ENCODE data around the gene WDR72. TPM values are rescaled to one million over a fixed set of nuclear protein-coding genes. Genes with fewer than 3 reads are reported as not detected.

Gene WDR72
- polyA plus RNA-seq, 1 donor from 2014 or later = 0.05 TPM

DNA sequence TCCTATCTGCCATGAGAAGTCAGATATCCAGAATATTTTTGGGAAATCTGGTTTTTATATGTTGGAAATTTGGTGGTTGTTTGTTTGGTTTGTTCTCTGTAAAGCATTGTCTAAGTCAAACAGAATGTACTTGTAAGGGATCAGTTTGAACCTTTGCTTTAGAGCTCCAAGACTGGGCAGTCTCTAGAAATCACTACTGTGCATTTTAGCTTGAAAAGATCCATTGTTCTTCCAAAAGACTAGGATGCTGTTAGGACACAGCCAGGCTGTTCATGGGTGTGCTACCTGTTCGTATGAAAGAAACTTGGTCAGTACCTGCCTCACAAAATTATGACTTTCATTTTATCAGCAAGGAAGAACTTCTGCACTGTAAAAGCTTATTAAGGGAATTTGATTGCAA lies 182.6 kb downstream of the WDR72 start:
- H3K4me2 ChIP-seq (ENCODE audit: low read length) = no peak overlapping the region
- no peaks in the 10 kb centered on the region for H3K79me2 ChIP-seq (replicated peaks; ENCODE audit: insufficient read depth, low read length)
- no peak overlapping the region for H3K27ac ChIP-seq (ENCODE audit: low read length)
- H3F3A ChIP-seq (ENCODE audit: insufficient read depth, low read length, poor library complexity, severe bottlenecking) = no peaks in the 10 kb centered on the region
- no peaks in the 10 kb centered on the region for H3K27me3 ChIP-seq (ENCODE audit: insufficient read depth, low read depth, low read length)
- H2AFZ ChIP-seq (ENCODE audit: low read depth, low read length) = no peak overlapping the region
- H3K4me3 ChIP-seq (ENCODE audit: low read length) = no peak overlapping the region
- no peaks in the 10 kb centered on the region for H3K9me3 ChIP-seq (ENCODE audit: low read length)
- no peak for TF ChIP-seq POLR2AphosphoS5 (IDR thresholded peaks at IDR 0.05)
- no peak for TF ChIP-seq RAD21 (conservative IDR thresholded peaks at IDR 0.05)
- no peak for TF ChIP-seq EZH2 (IDR thresholded peaks at IDR 0.05; ENCODE audit: borderline replicate concordance, insufficient read depth, low read length, poor library complexity, severe bottlenecking)
- TF ChIP-seq, protein P1, sequence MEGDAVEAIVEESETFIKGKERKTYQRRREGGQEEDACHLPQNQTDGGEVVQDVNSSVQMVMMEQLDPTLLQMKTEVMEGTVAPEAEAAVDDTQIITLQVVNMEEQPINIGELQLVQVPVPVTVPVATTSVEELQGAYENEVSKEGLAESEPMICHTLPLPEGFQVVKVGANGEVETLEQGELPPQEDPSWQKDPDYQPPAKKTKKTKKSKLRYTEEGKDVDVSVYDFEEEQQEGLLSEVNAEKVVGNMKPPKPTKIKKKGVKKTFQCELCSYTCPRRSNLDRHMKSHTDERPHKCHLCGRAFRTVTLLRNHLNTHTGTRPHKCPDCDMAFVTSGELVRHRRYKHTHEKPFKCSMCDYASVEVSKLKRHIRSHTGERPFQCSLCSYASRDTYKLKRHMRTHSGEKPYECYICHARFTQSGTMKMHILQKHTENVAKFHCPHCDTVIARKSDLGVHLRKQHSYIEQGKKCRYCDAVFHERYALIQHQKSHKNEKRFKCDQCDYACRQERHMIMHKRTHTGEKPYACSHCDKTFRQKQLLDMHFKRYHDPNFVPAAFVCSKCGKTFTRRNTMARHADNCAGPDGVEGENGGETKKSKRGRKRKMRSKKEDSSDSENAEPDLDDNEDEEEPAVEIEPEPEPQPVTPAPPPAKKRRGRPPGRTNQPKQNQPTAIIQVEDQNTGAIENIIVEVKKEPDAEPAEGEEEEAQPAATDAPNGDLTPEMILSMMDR (IDR thresholded peaks at IDR 0.05; ENCODE audit: poor library complexity, severe bottlenecking) = no peak
- no peak for TF ChIP-seq MXI1 (conservative IDR thresholded peaks at IDR 0.05; ENCODE audit: poor library complexity, severe bottlenecking)
- TF ChIP-seq, protein P2, sequence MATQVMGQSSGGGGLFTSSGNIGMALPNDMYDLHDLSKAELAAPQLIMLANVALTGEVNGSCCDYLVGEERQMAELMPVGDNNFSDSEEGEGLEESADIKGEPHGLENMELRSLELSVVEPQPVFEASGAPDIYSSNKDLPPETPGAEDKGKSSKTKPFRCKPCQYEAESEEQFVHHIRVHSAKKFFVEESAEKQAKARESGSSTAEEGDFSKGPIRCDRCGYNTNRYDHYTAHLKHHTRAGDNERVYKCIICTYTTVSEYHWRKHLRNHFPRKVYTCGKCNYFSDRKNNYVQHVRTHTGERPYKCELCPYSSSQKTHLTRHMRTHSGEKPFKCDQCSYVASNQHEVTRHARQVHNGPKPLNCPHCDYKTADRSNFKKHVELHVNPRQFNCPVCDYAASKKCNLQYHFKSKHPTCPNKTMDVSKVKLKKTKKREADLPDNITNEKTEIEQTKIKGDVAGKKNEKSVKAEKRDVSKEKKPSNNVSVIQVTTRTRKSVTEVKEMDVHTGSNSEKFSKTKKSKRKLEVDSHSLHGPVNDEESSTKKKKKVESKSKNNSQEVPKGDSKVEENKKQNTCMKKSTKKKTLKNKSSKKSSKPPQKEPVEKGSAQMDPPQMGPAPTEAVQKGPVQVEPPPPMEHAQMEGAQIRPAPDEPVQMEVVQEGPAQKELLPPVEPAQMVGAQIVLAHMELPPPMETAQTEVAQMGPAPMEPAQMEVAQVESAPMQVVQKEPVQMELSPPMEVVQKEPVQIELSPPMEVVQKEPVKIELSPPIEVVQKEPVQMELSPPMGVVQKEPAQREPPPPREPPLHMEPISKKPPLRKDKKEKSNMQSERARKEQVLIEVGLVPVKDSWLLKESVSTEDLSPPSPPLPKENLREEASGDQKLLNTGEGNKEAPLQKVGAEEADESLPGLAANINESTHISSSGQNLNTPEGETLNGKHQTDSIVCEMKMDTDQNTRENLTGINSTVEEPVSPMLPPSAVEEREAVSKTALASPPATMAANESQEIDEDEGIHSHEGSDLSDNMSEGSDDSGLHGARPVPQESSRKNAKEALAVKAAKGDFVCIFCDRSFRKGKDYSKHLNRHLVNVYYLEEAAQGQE (IDR thresholded peaks at IDR 0.05; ENCODE audit: borderline replicate concordance) = no peak
- TF ChIP-seq EP300 (conservative IDR thresholded peaks at IDR 0.05; ENCODE audit: poor library complexity, severe bottlenecking) = no peak
- H3K36me3 ChIP-seq (ENCODE audit: insufficient read depth, low read length) = no peaks in the 10 kb centered on the region
- no peak overlapping the region for H3K9ac ChIP-seq (ENCODE audit: low read length)
- no peaks in the 10 kb centered on the region for H3K9me2 ChIP-seq (ENCODE audit: insufficient read depth, low read length)
- no peaks in the 10 kb centered on the region for H4K20me1 ChIP-seq (ENCODE audit: insufficient read depth)

DNA sequence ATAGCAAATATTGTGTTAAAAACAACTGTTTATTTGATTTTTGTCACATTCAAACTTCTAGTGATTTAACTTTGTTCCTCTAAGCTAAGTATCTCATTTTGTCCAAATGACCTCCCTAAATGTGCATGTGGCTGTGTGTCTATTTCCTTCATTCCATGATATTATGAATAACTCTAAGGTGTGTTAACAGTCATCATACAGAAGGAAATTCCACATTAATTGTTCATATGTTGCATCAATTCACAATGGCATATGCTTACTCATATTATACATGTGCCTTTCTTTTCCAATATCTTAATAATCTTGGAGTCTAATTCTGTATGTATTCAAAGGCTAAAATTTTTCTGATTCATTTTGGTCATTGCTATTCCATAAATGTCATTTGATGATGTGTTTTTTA lies 186.4 kb downstream of the WDR72 start:
- Histone ChIP-seq H4K20me1 (ENCODE audit: insufficient read depth) (no peaks in the 10 kb centered on the region), H3K9me2 (ENCODE audit: insufficient read depth, low read length) (no peaks in the 10 kb centered on the region), H3K9ac (ENCODE audit: low read length) (no peak overlapping the region), H2AFZ (ENCODE audit: low read depth, low read length) (no peak overlapping the region), H3K79me2 (replicated peaks; ENCODE audit: insufficient read depth, low read length) (no peaks in the 10 kb centered on the region), H3K4me3 (ENCODE audit: low read length) (no peak overlapping the region), H3K9me3 (ENCODE audit: low read length) (no peaks in the 10 kb centered on the region), H3F3A (ENCODE audit: insufficient read depth, low read length, poor library complexity, severe bottlenecking) (no peaks in the 10 kb centered on the region), H3K27ac (ENCODE audit: low read length) (no peak overlapping the region), H3K27me3 (ENCODE audit: insufficient read depth, low read depth, low read length) (no peaks in the 10 kb centered on the region), H3K4me2 (ENCODE audit: low read length) (no peak overlapping the region), H3K36me3 (ENCODE audit: insufficient read depth, low read length) (no peaks in the 10 kb centered on the region)
- TF ChIP-seq, protein P2 (IDR thresholded peaks at IDR 0.05; ENCODE audit: borderline replicate concordance) = no peak
- TF ChIP-seq POLR2AphosphoS5 (IDR thresholded peaks at IDR 0.05) (no peak), EP300 (conservative IDR thresholded peaks at IDR 0.05; ENCODE audit: poor library complexity, severe bottlenecking) (no peak), SMC3 (conservative IDR thresholded peaks at IDR 0.05; ENCODE audit: poor library complexity) (no peak), EZH2 (IDR thresholded peaks at IDR 0.05; ENCODE audit: borderline replicate concordance, insufficient read depth, low read length, poor library complexity, severe bottlenecking) (no peak), MXI1 (conservative IDR thresholded peaks at IDR 0.05; ENCODE audit: poor library complexity, severe bottlenecking) (no peak), TAF1 (IDR thresholded peaks at IDR 0.05; ENCODE audit: low read depth) (no peak), RAD21 (conservative IDR thresholded peaks at IDR 0.05) (no peak)
- TF ChIP-seq, protein P1 (IDR thresholded peaks at IDR 0.05; ENCODE audit: poor library complexity, severe bottlenecking) = no peak

Measured in neural cell (in vitro differentiated cells).